GM21737 (cell line): Measurements from ENCODE around the gene PLAA.
A peak's percentile ranks its signal among the peaks of the same experiment; 100 is the strongest.
"Not testable (repeated sequence)": the region's sequence is repeated elsewhere in the genome, so short reads cannot be mapped to it uniquely, and the experiment has no call there.

Experiments
- ATAC-seq: cut with Tn5 transposase; IDR thresholded peaks from one replicate; pipeline ENCODE4 v1.9.1; 2021; ENCODE audit warnings: mild to moderate bottlenecking, moderate library complexity; ENCODE audit not compliant: unreplicated experiment

The PLAA gene

DNA sequence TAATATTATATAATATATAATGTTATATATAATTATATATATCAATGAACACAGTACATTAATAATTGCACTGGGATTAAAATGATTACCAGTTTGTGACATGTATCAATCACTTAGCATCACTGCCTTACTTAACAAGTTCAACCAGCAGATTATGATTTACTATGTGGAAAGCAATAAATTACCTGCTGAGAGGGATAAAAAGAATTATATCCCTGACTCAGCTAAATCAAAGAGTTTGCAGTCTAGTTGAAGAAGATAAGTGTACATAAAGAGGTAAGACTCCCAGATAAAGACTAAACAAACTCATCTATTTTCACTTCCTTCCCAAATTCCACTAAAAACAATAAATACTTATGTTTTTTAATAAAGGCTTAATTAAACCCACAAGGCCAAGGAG, 11.2 kb downstream of the PLAA start:
- no peak for ATAC-seq

DNA sequence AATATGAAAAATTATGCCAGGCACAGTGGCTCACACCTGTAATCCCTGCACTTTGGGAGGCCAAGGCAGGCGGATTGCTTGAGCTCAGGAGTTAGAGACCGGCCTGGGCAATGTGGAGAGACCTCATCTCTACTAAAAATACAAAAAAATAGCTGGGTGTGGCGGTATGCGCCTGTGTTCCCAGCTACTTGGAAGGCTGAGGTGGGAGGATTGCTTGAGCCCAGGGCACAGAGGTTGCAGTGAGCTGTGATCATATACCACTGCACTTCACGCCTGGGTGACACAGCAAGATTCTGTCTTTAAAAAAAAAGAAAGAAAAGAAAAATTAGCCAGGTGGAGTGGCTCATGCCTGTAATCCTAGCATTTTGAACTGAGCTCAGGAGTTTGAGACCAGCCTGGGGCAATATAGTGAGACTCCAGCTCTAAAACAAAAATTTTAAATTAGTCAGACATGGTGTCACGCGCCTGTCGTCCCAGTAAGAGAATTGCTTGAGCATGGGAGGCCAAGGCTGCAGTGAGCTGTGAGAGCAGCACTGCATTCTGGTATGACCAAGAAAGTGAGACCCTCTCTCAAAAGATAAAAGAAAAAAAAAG, 18.0 kb downstream of the PLAA start:
- no peak for ATAC-seq

DNA sequence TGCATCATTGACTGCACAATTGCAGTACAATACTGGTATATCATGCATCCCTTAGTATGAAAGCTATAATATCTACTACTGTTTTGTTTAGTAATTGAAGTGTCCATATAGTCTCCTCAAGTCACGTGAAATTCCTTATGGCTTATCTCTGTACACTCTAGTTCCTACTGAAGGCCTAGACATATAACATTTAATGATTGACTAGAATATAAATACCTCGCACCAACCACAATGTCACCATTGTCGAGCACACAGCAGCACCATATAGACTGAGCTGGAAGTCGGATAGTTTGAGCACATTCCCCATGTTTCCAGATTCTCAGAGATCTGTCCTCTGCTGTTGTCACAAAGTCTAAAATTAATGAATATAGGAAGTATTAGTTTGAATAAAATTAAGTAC, 21.4 kb downstream of the PLAA start:
- no peak for ATAC-seq

DNA sequence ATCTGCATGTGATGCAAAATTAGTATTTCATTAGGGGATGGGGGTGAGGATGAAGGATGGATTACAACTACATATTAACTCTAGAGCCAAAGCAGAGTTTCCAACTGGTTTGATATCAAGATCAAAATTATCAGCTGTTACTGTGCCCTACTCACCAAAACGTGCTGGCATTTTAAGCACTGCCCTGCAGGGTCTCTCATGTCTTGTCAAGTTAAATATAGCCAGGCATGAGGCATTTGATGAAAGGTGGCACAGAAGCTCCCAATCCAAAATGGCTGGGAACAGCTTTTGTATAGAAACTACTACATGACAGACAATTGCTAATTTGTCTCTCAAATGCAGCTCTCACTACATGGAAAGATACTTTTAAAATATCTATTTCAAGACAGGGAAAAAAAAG, 27.3 kb downstream of the PLAA start:
- no peak for ATAC-seq

DNA sequence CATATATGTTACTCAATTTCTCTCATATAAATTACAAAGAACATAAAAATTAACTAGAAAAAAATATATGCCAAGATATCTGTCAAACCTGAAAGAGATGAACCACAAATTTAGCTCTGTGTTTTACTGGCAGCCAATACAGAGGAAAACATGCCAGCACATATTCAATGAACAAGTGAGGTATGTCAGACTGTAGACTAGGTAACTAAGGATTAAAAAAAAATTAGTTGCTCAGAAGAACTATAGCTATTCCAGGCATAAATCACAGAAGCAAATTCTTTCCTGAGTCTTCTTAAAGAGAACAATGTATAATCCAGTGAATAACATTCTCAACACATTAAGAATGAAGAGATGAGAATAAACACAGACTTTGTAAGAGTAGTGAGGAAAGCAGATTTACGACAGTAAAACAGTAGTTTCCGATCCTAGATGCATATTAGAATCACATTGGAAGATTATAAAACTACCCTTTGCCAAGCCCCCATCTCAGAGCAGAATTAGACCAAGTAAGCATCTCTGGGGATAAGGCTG, 33.8 kb downstream of the PLAA start:
- ATAC-seq, result no peak

DNA sequence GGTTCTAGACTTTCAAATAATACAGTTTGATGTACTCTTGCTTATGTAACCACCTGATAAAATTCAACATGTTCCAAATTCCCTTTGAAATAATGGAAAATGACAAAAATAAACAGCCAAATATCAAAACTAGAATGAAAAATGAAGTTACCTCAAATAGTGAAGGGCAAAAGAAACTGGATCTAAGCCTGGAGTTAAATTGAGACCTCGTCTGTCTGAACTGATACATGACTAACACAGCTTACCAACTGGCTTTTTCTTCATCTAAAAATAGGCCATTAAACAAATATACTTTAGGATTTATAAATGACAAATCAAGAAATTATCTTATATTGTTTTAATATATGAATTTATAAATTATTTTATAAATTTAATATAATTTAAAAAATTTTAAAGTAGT, 42.4 kb downstream of the PLAA start:
- ATAC-seq, result no peak

DNA sequence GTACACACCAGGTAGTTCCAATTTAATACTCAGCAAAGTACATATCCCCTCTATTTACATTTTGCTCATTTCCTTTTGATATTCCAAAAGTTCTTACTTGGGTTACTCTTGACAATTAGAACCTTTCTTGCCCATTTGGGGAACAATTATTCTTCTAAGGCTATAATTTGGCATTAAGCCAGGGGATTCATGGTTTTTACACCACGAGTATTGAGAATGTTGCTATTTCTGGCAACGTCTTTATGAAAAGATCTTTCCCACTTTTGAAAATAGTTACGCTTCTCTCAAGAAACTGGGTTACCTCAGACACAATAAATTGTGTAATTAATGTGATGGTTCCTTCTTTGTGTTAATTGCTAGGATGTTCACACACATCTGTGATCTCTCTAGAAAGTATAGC, 43.0 kb downstream of the PLAA start:
- no peak for ATAC-seq

DNA sequence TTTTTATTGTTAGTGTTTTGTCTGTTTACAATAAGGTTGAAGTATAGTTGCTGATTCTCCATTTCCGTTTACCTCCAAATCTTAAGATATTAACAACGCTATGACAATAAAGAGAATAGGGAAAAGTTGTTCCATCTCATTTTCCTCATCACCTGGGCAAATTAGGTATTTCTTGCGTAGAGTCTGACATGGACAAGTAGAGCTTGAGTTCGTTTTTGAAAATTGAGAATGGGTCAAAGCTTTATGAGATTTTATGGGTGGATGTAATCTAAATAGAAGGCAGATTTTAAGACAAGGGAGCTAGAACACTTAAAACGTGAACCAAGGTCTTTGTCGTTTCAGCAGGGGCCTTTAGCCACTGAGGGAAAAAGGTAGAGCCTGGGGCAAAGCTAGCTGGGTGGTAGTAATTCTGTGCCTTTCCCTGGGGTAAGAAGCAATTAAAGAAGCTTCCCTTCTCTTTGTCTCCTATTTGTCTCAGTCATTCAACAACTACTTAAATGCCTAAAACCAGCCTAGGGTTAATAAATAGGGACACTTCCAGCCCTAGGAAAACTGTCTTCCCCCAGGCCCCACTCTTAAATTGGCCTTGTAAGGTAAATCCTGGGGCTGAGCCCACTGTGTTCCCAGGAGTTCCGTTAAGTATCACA, 53.9 kb downstream of the PLAA start:
- no peak for ATAC-seq

DNA sequence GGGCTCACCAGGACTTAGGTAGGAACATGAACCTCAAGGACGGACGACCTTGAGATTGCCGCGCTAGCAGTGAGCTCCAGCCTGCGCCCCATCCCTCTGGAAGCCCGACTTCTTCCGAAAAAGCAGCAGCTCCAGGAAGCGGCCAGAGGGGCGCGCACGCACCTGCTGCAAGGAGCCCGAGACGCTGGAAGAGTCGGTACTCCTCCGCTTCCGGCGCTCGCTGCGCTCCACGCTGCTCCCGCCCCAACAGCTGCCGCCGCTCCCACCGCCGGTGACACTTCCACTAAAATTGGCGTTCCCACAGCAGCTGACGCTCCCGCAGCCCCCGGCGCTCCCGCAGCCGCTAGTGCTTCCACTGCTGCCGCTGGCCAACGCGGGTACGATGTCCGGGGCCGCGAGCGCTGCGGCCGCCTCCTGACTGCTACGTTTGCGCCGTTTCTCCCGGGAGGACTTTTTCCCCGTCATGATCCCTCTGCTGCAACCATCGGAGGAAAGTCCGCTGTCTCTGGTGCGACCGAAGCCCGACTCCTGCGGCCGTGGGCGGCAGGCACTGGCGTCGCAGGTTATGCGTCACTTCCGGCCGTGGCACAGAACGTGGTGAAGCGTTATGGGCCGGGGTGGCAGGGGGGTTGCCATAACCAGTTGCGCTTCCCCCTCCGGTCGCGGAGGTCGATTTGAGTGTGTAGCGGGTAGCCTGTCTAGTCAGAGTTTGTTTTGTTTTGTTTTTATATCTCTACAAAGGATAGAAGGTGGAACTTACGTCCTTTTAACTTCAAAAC, 54.6 kb downstream of the PLAA start, which contains the start of gene CAAP1:
TSS of gene CAAP1 (minus strand) at position 552 of the 779 bp plus-strand sequence. CDS start at position 465, 87 bp downstream.
- peak; percentile 90 for ATAC-seq

DNA sequence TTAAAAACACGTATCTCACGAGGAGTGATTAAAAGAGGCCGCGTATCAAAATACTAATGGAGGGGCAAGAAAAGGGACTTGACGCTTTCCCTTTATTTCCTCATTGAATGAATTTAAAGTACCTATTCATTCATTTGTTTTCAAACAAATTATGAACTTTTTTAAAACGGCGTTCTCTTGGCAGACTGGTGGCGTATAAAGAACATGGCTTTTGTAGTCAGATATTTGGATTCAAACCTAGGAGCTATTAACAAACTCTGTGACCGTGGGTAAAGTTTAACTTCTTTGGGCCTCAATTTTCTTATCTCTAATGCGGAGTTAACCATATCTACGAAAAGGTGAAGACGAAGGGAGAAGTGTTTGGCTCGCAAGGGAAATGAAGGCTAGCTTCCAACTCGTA, 55.3 kb downstream of the PLAA start:
- no peak for ATAC-seq

DNA sequence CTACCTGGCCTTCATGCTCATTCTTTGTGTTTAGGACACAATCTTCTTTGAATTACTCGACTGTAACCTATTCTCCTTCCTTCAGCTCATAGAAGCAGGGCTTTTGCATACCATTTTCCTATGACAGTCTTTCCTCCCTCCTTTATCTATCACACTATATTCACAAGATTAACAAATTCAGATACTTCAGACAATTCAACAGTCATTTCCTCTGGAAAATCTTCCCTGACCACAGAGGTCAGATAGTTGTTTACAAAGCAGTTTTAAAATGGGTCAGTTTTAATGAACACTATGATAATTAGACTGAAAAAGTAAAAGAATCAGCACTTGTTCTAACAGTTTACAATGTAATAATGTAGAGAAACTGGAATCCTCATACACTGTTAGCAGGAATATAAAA, 58.8 kb downstream of the PLAA start:
- ATAC-seq, result no peak

DNA sequence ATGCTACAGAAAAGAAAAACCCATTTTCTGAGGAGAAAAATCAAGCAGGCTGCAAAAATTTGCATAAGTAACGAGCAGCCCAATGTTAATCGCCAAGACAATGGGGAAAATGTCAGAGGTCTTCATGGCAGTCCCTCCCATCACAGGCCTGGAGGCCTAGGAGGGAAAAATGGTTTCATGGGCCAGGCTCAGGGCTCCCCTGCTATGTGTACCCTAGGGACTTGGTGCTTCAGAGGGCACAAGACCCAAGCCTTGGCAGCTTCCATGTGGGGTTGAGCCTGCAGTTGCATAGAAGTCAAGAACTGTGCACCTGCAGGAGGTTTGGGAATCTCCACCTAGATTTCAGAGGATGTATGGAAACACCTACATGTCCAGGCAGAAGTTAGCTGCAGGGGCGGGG, 64.9 kb downstream of the PLAA start:
- no peak for ATAC-seq

DNA sequence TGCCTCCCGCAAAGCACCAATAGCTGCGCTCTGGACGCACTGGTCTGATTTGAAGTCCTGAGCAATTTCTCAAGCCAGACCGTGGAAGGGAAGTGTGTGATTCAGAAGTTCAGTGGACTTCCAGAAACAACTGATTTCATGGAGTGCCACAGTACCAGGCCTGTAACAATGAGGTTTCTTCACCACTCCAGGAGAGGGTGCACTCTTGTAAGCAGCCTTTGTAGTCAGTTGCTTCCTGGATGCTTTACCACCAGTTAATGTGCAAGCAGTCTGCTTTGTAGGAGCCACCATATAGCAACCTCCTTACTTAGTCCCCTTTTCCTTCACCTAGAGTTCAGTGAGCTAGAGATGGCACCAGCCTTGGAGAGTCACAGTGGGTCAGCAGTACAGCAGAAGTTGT, 66.8 kb downstream of the PLAA start:
- no peak for ATAC-seq

DNA sequence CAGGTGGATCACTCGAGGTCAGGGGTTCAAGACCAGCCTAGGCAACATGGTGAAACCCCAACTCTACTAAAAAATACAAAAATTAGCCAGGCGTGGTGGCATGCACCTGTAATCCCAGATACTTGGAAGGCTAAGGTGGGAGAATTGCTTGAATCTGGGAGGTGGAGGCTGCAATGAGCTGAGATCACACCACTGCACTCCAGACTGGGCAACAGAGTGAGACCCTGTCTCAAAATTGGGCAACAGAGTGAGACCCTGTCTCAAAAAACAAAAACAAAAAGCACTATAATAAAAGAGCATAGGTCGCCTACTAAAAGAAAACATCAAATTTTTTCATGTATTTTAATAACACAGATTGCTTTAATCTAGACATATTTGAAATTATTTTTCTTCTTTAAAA, 71.9 kb downstream of the PLAA start:
- ATAC-seq, result not testable (repeated sequence)

DNA sequence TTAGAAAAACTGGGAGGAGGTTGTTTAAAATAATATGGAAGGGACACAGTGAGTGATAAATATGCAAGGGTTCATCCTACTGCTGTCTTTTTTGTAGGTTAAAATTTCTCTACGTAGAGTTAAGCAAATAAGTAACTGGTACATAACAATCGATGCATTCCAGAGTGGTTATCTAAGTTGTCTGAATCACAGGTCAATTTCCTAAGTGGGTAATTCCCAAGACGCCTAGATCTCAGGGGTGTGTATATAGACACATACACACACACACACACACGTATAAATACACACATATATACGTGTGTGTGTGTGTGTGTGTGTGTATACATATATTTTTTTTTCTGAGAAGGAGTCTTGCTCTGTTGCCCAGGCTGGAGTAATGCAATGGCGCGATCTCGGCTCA, 76.8 kb downstream of the PLAA start:
- no peak for ATAC-seq

DNA sequence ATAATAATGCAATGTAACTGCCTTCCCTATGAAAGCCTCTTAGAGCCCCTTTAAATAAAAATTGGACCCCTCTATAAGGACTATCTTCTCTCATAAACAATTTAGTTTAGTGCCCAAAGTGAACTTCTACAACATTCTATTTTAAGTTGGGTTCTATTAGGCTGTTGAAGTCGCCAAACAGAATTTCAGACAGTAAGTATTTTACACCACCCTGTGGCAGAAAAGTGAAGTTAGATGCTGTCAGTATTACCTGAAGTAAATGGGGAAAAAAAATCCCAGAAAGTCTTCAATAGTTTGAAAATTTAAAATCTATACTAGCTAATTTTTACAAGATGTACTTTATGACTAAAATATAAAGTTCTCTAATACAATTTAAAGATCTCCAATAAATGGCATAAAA, 84.0 kb downstream of the PLAA start:
- ATAC-seq, result no peak

DNA sequence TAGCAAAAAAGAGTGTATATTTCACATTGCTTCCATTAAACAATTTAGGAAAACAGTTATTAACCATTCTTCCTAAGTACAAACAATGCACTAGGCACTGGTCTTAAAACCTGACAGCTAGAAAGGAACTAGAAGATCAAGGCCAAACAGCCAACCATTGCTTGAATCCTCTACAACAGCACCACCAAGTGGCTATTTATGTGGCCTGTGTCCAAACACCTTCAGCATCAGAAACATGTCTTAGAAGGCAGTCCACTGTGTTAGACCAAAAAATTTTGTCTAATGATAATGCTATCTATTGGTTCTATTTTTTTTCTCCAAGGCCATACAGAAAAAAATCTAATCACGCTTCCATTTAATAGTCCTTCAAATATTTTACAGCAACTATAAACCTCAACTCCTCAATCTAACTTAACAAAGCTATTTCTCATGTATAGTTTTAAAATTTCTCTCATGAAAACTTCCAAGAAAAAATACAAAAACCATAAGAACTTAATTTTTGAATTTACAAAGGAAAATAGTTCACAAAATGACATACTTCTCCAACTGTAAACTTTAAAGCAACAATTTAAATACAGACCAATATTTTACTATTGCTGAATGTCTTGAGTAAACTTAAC, 90.5 kb downstream of the PLAA start:
- peak; percentile 72 for ATAC-seq
